Suprapubic skin (tissue), 4 donors: ENCODE results near the gene RASD2.

Experiments
- EP300 ChIP-seq: sonication (generic); formaldehyde crosslinking; IDR thresholded peaks from one replicate; pipeline ENCODE4 v1.6.1; 2017; ENCODE audit warnings: antibody characterized with exemption
- POLR2A ChIP-seq, 2 donors: fragments of 450-650 bp; IDR thresholded peaks; one replicate each; pipeline ENCODE4 v1.6.1; 2017; ENCODE audit warnings: antibody characterized with exemption in 2 of 2, mild to moderate bottlenecking in 2 of 2, moderate library complexity in 2 of 2
- POLR2AphosphoS5 ChIP-seq, 3 donors: sonication (generic); formaldehyde crosslinking; IDR thresholded peaks; one replicate each; pipeline ENCODE4 v1.6.1; 2017; ENCODE audit warnings: antibody characterized with exemption in 3 of 3
- TF ChIP-seq, protein P1 (sequence below), 2 donors: fragments of 200-600 bp in 1 of 2; fragments of 450-650 bp in 1 of 2; sonication (generic) in 1 of 2; IDR thresholded peaks; one replicate each; pipeline ENCODE4 v1.5.1; 2016 to 2019; ENCODE audit warnings: antibody characterized with exemption in 2 of 2, mild to moderate bottlenecking in 1 of 2, moderate library complexity in 1 of 2

- TF ChIP-seq, protein P1, sequence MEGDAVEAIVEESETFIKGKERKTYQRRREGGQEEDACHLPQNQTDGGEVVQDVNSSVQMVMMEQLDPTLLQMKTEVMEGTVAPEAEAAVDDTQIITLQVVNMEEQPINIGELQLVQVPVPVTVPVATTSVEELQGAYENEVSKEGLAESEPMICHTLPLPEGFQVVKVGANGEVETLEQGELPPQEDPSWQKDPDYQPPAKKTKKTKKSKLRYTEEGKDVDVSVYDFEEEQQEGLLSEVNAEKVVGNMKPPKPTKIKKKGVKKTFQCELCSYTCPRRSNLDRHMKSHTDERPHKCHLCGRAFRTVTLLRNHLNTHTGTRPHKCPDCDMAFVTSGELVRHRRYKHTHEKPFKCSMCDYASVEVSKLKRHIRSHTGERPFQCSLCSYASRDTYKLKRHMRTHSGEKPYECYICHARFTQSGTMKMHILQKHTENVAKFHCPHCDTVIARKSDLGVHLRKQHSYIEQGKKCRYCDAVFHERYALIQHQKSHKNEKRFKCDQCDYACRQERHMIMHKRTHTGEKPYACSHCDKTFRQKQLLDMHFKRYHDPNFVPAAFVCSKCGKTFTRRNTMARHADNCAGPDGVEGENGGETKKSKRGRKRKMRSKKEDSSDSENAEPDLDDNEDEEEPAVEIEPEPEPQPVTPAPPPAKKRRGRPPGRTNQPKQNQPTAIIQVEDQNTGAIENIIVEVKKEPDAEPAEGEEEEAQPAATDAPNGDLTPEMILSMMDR (IDR thresholded peaks at IDR 0.05) = no peak
- no peak for TF ChIP-seq POLR2AphosphoS5 (IDR thresholded peaks at IDR 0.05)
- no peak for TF ChIP-seq POLR2A (IDR thresholded peaks at IDR 0.05)
- TF ChIP-seq EP300 = no peak
Measured at GRCh38 chr22:35586771-35587170, 46.1 kb downstream of the RASD2 start.
